ENCODE results near the gene LZTS2. TPM values are rescaled to one million over a fixed set of nuclear protein-coding genes. Genes with fewer than 3 reads are reported as not detected.

The LZTS2 gene
- total and polyA plus RNA-seq, 7 donors = 10.9 to 169 (median 82.3) TPM

DNA sequence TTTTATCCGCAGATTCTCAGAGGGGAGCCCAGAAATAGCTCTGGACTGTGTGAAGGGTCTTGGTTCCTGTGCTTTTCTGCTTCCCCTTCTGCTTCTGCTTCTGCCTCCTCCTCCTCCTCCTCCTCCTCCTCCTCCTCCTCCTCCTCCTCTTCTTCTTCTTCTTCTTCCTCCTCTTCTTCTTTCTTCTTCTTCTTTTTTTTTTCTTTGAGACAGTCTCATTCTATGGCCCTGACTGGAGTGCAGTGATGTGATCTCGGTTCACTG lies 19.8 kb downstream of the LZTS2 start:
- no peaks in the 10 kb centered on the region for H3K9me3 ChIP-seq
- no peaks in the 10 kb centered on the region for H3K36me3 ChIP-seq
- no peak for DNase-seq
- H3K27ac ChIP-seq = no peak overlapping the region
- intact Hi-C loops (cut with DNase I) = no loop called here
- TF ChIP-seq, protein P1, sequence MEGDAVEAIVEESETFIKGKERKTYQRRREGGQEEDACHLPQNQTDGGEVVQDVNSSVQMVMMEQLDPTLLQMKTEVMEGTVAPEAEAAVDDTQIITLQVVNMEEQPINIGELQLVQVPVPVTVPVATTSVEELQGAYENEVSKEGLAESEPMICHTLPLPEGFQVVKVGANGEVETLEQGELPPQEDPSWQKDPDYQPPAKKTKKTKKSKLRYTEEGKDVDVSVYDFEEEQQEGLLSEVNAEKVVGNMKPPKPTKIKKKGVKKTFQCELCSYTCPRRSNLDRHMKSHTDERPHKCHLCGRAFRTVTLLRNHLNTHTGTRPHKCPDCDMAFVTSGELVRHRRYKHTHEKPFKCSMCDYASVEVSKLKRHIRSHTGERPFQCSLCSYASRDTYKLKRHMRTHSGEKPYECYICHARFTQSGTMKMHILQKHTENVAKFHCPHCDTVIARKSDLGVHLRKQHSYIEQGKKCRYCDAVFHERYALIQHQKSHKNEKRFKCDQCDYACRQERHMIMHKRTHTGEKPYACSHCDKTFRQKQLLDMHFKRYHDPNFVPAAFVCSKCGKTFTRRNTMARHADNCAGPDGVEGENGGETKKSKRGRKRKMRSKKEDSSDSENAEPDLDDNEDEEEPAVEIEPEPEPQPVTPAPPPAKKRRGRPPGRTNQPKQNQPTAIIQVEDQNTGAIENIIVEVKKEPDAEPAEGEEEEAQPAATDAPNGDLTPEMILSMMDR (IDR thresholded peaks at IDR 0.05) = no peak
- TF ChIP-seq POLR2AphosphoS5 (IDR thresholded peaks at IDR 0.05) (no peak), EP300 (IDR thresholded peaks at IDR 0.05) (no peak), POLR2A (IDR thresholded peaks at IDR 0.05) (no peak)
- WGBS, 2 donors = 43 to 55% methylated on average over 2 of the region's 2 CpGs
- peaks cover 0 to 18% (median 6%) of the 10 kb centered on the region in 3 donors for H3K27me3 ChIP-seq
- peaks cover 0 to 8% (median 7%) of the 10 kb centered on the region in 4 donors for H3K4me1 ChIP-seq
- H3K4me3 ChIP-seq = no peak overlapping the region

DNA sequence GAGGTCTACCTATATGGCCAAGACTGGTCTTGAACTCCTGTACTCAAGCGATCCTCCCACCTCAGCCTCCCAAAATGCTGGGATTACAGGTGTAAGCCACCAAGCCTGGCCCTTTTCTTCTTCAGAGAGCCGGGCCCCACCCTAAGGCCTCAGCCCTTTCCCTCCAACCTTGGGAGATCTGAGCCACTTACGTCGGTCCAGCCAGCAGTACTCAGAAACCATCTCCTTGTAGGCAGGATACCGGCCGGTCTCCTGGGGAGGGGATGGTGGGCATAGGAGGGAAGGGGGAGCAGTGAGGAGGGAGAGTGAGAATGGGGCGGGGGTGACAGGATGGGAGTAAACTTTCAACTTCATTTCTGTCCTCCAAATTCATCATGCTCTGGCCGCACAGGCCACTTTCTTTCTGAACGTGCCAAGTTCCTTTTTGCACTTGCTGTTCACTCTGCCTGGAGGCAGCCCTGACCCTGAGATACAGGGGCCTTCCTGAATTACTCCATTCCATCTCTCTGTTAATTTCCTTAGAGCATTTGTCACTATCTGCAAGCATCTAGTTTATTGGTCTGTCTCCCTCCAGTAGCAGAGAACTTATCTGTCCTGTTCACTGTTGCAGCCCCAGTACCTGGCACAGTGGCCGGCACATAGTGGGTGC lies 20.9 kb downstream of the LZTS2 start:
- WGBS, 2 donors = 88 to 89% methylated on average over 10 of the region's 10 CpGs
- Histone ChIP-seq H3K9me3 (no peaks in the 10 kb centered on the region), H3K36me3 (no peaks in the 10 kb centered on the region), H3K27me3 (peaks cover 0 to 18% (median 4%) of the 10 kb centered on the region in 3 donors), H3K4me3 (no peak overlapping the region), H3K4me1 (peaks cover 0 to 8% (median 6%) of the 10 kb centered on the region in 4 donors), H3K27ac (no peak overlapping the region)
- intact Hi-C loops (cut with DNase I) = no loop called here
- TF ChIP-seq POLR2A (IDR thresholded peaks at IDR 0.05) (no peak), POLR2AphosphoS5 (IDR thresholded peaks at IDR 0.05) (no peak), EP300 (IDR thresholded peaks at IDR 0.05) (no peak)
- TF ChIP-seq, protein P1 (IDR thresholded peaks at IDR 0.05) = no peak
- no peak for DNase-seq

DNA sequence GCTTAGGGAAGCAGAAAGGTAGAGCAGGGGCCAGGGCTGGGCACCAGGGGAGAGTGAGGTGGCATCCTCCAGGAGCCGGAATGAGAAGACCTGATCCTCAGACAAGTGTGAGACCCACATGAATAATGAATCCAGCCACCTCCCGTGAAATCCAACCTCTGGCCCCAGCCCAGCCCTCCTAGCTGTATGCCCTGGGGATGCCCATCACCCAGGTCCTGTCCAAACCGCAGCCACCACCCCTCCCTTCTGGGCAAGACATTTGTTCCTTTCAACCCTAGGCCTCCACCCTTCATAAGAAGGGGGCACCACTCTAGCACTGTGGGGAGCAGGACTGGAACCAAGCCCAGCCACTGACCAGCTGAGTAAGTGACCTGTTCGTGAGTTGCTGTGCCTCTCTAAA lies 21.6 kb downstream of the LZTS2 start:
- H3K27ac ChIP-seq = no peak overlapping the region
- H3K36me3 ChIP-seq = no peaks in the 10 kb centered on the region
- H3K9me3 ChIP-seq = no peaks in the 10 kb centered on the region
- peaks cover 0 to 8% (median 6%) of the 10 kb centered on the region in 4 donors for H3K4me1 ChIP-seq
- DNase-seq = no peak
- intact Hi-C loops (cut with DNase I) = no loop called here
- peaks cover 0 to 16% (median 0%) of the 10 kb centered on the region in 3 donors for H3K27me3 ChIP-seq
- H3K4me3 ChIP-seq = no peak overlapping the region
- WGBS, 2 donors = 88% methylated on average over 4 of the region's 4 CpGs
- TF ChIP-seq, protein P1 (IDR thresholded peaks at IDR 0.05) = no peak
- TF ChIP-seq POLR2A (IDR thresholded peaks at IDR 0.05) (no peak), POLR2AphosphoS5 (IDR thresholded peaks at IDR 0.05) (no peak), EP300 (IDR thresholded peaks at IDR 0.05) (no peak)

DNA sequence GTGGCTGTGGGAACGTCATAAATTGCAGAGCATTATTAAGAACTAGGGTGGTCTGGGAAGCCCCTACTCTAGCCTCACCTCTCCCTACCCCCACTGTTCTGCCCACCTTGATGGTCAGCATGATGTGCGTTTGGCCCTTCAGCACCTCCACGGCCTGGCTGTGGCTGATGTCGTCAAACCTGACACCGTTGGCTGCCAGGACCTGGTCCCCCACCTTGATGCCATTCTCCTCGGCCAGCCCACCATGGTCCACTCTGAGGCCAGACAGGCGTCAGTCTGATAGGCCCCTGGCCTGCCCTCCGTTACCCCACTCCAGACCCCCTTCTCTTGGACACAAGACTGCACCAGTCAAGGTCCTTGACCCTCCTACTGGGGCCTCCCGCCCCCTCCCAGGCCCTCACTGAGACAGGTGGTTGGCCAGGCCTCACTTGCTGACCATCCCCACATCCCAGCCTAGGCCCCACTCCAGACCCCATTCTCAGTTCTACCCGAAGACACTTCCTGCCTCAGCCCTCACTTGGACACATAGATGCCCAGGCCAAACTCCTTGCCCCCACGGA lies 22.2 kb downstream of the LZTS2 start:
- Histone ChIP-seq H3K27me3 (peaks cover 0 to 11% (median 0%) of the 10 kb centered on the region in 3 donors), H3K4me1 (peaks cover 0 to 8% (median 6%) of the 10 kb centered on the region in 4 donors), H3K4me3 (no peak overlapping the region), H3K36me3 (no peaks in the 10 kb centered on the region), H3K9me3 (no peaks in the 10 kb centered on the region), H3K27ac (no peak overlapping the region)
- no peak for DNase-seq
- TF ChIP-seq EP300 (IDR thresholded peaks at IDR 0.05) (no peak), POLR2A (IDR thresholded peaks at IDR 0.05) (no peak), POLR2AphosphoS5 (IDR thresholded peaks at IDR 0.05) (no peak)
- TF ChIP-seq, protein P1 (IDR thresholded peaks at IDR 0.05) = no peak
- intact Hi-C loops (cut with DNase I) = no loop called here
- WGBS, 2 donors = 88 to 90% methylated on average over 11 of the region's 11 CpGs
